ENCODE data around the gene GPR26.

GPR26 gene

DNA sequence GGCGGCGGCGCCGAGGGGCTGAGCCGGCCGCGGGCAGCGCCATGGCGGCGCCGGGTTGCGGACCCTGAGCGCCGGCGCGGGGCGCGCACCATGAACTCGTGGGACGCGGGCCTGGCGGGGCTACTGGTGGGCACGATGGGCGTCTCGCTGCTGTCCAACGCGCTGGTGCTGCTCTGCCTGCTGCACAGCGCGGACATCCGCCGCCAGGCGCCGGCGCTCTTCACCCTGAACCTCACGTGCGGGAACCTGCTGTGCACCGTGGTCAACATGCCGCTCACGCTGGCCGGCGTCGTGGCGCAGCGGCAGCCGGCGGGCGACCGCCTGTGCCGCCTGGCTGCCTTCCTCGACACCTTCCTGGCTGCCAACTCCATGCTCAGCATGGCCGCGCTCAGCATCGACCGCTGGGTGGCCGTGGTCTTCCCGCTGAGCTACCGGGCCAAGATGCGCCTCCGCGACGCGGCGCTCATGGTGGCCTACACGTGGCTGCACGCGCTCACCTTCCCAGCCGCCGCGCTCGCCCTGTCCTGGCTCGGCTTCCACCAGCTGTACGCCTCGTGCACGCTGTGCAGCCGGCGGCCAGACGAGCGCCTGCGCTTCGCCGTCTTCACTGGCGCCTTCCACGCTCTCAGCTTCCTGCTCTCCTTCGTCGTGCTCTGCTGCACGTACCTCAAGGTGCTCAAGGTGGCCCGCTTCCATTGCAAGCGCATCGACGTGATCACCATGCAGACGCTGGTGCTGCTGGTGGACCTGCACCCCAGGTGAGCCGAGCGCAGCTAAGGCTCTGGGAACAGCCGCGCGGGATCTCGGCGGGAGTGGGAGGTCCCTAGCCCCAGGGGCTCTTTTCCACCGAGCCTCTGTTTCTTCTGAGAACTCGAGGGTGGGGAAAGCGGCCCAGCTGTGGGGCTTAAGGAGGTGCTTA, at the start of gene GPR26:
TSS of gene GPR26 (plus strand) at position 38 of the 919 bp plus-strand sequence. CDS start at position 91, 53 bp downstream.
- DNase-seq = no peak

DNA sequence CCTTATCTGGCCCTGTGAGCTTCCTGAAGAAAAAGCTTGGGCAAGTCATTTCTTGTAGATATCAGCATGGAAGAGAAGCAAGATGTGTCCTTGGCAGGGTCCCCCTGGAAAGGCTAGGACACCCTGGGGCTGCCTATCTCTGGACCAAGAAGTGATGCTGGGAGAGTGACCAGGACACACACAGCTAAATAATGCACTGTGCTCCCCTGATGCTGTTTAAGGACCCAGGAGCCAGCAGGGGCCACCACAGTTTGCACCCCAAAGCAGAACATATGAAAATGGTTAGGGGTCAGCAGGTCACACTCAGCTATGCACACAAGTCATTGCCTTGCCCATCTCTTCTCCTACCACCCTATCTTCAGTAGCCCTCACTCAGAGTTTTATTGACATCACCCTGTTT, 47.9 kb upstream of the GPR26 start:
- DNase-seq = no peak

GRCh38 chr10:123619067-123619855, 46.9 kb upstream of the GPR26 start:
- no peak for DNase-seq

GRCh38 chr10:123620621-123621020, 45.5 kb upstream of the GPR26 start:
- DNase-seq = no peak

- no peak for DNase-seq
These were observed 44.7 kb upstream of the GPR26 start for GRCh38 chr10:123621492-123621891.

- no peak for DNase-seq
These were observed 44.2 kb upstream of the GPR26 start for GRCh38 chr10:123621916-123622315.

DNA sequence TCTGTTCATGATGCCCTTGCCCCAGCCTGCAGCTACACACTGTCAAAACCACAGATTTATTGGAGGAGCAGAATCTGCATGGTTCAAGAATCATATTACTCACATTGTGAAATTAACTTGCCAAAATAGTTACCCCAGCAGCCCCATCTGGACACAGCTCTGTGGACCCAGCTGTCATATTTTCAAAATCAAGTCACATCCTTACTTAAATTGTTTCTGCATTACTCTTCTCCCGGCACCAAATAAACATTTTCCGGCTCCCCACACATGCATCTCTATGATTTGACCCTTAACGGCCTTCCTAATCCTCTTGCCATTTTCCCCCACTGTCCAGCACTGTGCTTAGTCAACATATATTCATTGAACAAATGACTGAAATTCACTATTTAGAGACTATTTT, 43.8 kb upstream of the GPR26 start:
- DNase-seq = no peak

GRCh38 chr10:123624086-123624485, 42.1 kb upstream of the GPR26 start:
- DNase-seq = no peak

DNA sequence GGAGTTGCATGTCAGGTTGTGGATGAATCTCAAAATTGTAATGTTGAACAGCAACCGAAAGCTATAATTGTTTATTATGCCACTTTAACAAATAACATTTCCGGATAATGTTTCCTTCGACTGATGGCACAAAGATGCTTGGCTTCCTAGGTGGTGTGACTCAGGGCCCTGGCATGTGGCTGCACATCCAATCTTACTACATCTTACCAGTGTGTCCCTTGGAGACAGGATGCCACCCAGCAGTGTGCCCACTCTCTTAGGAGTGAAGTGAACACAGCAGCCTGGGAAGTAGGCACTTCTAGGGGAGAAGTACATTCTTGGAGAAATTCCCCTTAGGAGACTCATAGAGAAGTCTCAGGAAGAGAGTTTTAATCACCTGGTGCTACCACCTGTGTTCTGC, 33.0 kb upstream of the GPR26 start:
- DNase-seq = no peak

DNA sequence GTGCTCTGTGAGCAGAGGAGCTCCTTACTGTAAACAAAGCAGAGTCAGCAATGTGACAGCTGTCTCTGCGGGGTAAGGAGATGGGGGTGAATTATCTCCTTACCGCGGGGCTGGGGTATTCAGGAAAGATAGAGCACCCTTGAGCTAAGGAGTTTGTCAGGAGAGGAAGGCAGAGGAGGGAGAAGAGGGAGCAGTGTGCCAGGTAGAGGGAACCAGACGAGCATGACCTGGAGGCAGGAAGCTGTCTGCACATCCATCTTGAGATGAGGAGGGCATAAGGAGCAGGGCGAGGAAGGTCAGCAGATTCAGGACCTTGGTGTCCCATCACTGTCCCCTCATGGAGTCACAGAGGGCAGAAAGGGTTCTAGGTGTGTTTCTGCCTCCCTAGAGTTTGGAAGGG, 32.5 kb upstream of the GPR26 start:
- no peak for DNase-seq

DNA sequence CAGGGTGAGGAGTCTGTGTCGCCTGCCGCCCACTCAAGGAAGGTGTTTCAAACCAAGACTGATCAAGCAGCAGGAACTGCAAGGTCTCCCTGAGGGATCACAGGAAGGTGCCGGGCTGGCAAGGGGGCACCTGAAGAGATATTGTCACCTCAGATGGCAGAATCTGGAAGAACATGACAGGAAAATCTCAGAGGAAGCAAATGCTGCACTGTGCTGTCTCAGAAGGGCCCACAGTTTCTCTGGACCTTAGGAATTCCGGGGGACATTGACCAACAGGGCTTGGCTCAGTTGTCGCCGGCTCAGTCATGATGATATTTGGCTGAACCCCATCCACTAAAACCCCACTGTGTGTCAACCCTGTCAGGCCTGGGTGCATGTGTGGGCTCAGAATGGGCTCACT, 31.9 kb upstream of the GPR26 start:
- DNase-seq = no peak

DNA sequence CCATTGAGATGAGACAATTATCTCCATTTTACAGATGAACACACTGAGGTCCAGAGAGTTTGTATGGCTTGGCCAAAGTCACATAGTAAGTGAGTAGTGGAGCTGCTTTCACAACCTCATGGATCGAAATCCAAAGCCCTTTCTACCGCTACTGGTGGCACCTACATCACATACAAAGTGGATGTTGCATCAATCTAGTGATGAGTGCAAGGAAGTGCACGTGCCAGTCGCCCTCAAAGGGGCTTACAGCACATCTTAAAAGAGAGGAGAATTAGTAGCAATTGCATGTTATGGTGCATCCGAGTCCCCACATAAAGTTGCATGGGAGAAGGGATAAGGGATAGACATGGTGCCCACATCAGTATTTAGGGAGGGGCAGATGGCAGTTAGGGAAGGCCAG, 31.0 kb upstream of the GPR26 start:
- DNase-seq = no peak

DNA sequence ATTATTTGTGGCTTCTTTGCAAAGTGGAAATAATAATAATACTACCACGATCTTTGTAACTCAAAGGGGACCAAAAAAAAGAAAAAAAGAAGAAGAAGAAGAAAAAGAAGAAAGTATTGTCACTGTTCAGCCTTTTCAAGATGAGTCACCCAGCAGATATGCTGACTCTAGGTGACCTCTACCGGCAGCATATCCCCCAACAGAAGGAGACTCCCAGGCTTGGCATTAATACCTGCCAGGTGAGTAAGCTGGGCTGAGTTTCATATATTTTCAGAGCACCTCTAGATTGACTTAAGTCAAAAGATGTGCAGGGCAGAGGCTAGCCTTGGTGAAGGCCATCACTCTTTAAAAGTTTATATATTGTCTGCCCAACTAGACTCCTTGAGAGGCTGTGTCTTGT, 30.4 kb upstream of the GPR26 start:
- DNase-seq = no peak

DNA sequence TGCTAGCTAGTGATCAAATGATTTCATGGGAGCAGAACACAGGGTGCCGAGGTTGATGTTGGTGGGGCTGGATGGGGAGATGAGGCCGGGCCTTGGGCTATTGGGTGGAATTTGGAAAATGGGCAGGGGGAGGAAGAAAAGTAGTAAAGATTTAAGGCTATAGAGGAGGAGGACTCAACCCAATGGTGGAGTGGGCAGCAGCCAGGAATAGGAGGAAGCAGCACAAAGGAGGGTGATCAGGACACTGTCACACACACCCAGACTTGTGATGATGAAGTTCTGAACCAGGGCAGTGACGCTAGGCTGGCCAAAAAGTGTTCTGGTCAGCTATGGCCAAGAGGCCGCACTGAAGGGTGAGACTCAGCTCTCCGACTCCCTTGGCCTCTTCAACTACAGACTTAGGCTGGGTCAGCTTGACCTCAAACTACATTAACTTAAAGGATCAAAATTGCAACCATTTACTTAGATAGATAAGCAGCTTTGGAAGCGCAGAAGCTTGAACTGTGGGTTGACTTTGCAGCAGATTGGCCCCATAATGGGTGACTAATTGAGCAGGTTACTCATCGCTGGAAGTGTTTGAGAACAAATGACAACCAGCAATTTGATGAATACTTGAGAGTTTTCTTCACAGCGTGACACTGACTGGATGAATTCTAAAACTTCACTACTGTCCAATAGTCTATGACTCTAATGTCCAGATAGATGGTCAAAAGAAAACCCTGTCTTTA, 29.4 kb upstream of the GPR26 start:
- no peak for DNase-seq

GRCh38 chr10:123637326-123637880, 28.8 kb upstream of the GPR26 start:
- DNase-seq = no peak

- no peak for DNase-seq
These were observed 27.0 kb upstream of the GPR26 start for GRCh38 chr10:123639131-123639530.

GRCh38 chr10:123640016-123640535, 26.1 kb upstream of the GPR26 start:
- DNase-seq = no peak

- no peak for DNase-seq
These were observed 23.9 kb upstream of the GPR26 start for GRCh38 chr10:123642293-123642692.

GRCh38 chr10:123642697-123643096, 23.5 kb upstream of the GPR26 start:
- no peak for DNase-seq

DNA sequence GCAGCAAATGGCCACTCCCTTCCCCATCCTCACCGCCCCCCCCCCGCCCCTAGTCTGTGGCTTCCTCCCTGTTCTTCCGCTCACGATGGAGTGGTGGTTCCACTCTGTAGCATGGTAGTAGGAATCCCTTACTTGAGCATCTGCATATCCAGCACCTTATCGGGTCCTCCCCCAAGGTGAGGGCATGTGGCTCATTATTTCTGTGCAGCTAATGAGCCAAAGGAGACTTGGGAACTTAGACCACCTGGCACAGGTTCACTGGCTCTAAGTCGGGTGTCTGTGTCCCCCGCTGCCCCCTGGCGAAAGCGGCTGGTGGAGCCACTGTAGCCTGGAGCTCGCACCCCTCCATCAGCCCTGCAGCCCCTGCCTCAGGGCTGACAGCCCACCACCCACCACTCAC, 22.8 kb upstream of the GPR26 start:
- no peak for DNase-seq

DNA sequence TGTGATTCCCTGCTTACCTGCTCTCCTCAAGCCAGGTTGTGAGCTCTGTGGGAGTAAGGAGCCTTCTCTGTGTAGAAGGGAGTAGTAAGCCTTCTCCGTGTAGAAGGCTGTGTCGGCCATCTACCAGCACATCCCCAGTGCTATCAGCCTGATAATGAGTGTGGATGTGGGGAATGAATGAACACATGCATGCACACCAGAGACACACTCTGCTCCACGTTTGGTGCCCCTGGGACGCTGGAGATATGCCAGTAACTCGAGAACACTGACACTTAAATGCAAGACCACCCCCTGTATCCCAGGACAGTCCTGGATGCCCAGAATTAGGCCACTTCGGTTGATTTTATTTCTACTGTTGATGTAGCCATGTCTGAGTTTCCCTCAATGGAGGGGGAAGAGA, 21.1 kb upstream of the GPR26 start:
- no peak for DNase-seq

DNA sequence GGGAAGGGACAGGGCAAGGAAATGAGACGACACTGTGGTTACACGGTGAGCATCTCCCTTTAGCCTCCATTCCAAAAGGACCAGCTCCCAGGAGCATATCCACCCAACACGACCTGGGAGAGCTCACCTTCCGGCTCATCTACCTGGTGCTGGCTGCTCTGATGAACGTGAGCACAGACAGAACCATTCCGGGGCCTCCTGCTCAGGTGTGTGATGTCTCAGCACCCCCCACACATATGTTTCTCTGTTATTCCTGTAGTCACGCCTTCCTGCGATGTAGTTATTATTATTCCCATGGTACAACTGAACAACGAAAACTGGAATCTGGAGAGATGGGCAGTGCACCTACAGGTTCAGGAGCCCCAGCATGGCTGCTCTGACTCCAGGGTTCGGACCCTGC, 20.5 kb upstream of the GPR26 start:
- no peak for DNase-seq

DNA sequence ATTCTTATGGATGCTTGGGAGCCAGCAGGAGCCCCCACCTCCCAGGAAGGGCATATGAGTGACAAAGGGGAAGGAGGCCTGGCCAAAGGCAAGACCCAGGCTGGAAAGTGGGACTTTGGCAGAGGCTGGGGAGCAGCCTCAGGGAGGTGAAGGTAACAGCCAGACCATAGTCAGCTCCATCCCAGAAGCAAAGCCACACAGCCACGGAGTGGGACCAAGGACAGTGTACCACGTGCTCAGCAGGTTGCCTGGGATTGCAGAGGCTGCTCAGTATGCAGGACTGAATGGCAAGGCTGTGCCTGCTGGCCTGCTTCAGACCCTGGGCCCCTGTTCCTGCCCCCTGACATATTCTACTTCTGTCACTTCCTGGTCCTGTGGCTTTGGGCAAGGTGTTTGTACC, 17.6 kb upstream of the GPR26 start:
- no peak for DNase-seq
